ENCODE data around the gene PBX4. TPM values are rescaled to one million over a fixed set of nuclear protein-coding genes. Genes with fewer than 3 reads are reported as not detected.

PBX4 gene
- total RNA-seq, 3 donors from 2014 or later: 8.9 to 12.1 (median 9.2) TPM

GRCh38 chr19:19520989-19521388, 97.5 kb downstream of the PBX4 start:
- Mint-ChIP-seq H3K9me3 (no peaks in the 10 kb centered on the region), H3K27me3 (ENCODE audit: low read depth) (no peaks in the 10 kb centered on the region), H3K4me1 (ENCODE audit: low read depth) (peaks cover 35% of the 10 kb centered on the region), H3K4me3 (no peak overlapping the region), H3K36me3 (ENCODE audit: insufficient read depth) (peaks cover 17% of the 10 kb centered on the region)
- ATAC-seq: no peak
- DNase-seq: no peak

- Mint-ChIP-seq H3K36me3 (ENCODE audit: insufficient read depth) (peaks cover 13% of the 10 kb centered on the region), H3K27me3 (ENCODE audit: low read depth) (no peaks in the 10 kb centered on the region), H3K9me3 (no peaks in the 10 kb centered on the region), H3K4me3 (peak overlapping the region; percentile 92), H3K4me1 (ENCODE audit: low read depth) (peaks cover 29% of the 10 kb centered on the region)
- DNase-seq (no peak), ATAC-seq (no peak)
Measured at GRCh38 chr19:19517235-19517619, 101.3 kb downstream of the PBX4 start.

- DNase-seq: peak; percentile 92
- peak within 1 kb of the TSS; percentile 92 for H3K4me3 Mint-ChIP-seq
- peaks cover 11% of the 10 kb centered on the region for H3K36me3 Mint-ChIP-seq (ENCODE audit: insufficient read depth)
- H3K27me3 Mint-ChIP-seq (ENCODE audit: low read depth): no peaks in the 10 kb centered on the region
- peaks cover 27% of the 10 kb centered on the region for H3K4me1 Mint-ChIP-seq (ENCODE audit: low read depth)
- ATAC-seq: peak; percentile 92 to 93
- H3K9me3 Mint-ChIP-seq: no peaks in the 10 kb centered on the region
Measured at GRCh38 chr19:19515642-19516519, 102.6 kb downstream of the PBX4 start, which contains the start of gene NDUFA13. NDUFA13 (plus strand) TSS chr19:19516225; CDS start chr19:19516239, 14 bp downstream.

- peaks cover 20% of the 10 kb centered on the region for H3K4me1 Mint-ChIP-seq (ENCODE audit: low read depth)
- no peaks in the 10 kb centered on the region for H3K9me3 Mint-ChIP-seq
- H3K4me3 Mint-ChIP-seq: peak within 1 kb of the TSS; percentile 92
- DNase-seq (no peak), ATAC-seq (no peak)
- no peaks in the 10 kb centered on the region for H3K27me3 Mint-ChIP-seq (ENCODE audit: low read depth)
- H3K36me3 Mint-ChIP-seq (ENCODE audit: insufficient read depth): peaks cover 6% of the 10 kb centered on the region
Measured at GRCh38 chr19:19514881-19515641, 103.4 kb downstream of the PBX4 start, which contains the start of gene TSSK6. TSSK6 (minus strand) TSS chr19:19515548; CDS start chr19:19515427, 121 bp downstream.

- DNase-seq: no peak
- Mint-ChIP-seq H3K9me3 (no peaks in the 10 kb centered on the region), H3K4me3 (peak overlapping the region; percentile 31), H3K27me3 (ENCODE audit: low read depth) (no peaks in the 10 kb centered on the region), H3K4me1 (ENCODE audit: low read depth) (peaks cover 14% of the 10 kb centered on the region), H3K36me3 (ENCODE audit: insufficient read depth) (peaks cover 2% of the 10 kb centered on the region)
- no peak for ATAC-seq
Measured at GRCh38 chr19:19514215-19514657, 104.3 kb downstream of the PBX4 start.

GRCh38 chr19:19513682-19514081, 104.8 kb downstream of the PBX4 start:
- no peaks in the 10 kb centered on the region for H3K9me3 Mint-ChIP-seq
- H3K36me3 Mint-ChIP-seq (ENCODE audit: insufficient read depth): no peaks in the 10 kb centered on the region
- no peaks in the 10 kb centered on the region for H3K27me3 Mint-ChIP-seq (ENCODE audit: low read depth)
- H3K4me3 Mint-ChIP-seq: no peak overlapping the region
- H3K4me1 Mint-ChIP-seq (ENCODE audit: low read depth): peaks cover 12% of the 10 kb centered on the region
- ATAC-seq (no peak), DNase-seq (no peak)

Other genes starting within 250 kb of the PBX4 start
- 100 to 1,000 TPM; 187 to 240 (median 205) TPM for gene GATAD2A, start 213.0 kb downstream of the PBX4 start, total RNA-seq
- 1 to 10 TPM; 3.6 to 3.8 (median 3.8) TPM for gene TSSK6, start 103.1 kb downstream of the PBX4 start, total RNA-seq
- gene NDUFA13, start 102.5 kb downstream of the PBX4 start, total RNA-seq: 100 to 1,000 TPM; 431 to 445 (median 436) TPM
- 10 to 100 TPM; 10.6 to 13.7 (median 13.4) TPM for gene YJEFN3, start 89.8 kb downstream of the PBX4 start, total RNA-seq
- under 1 TPM; 0.13 to 0.19 (median 0.18) TPM for gene CILP2, start 80.4 kb downstream of the PBX4 start, total RNA-seq
- gene LPAR2, start 9.5 kb upstream of the PBX4 start, total RNA-seq: 10 to 100 TPM in 2 of 3 donors, 1 to 10 TPM in 1; 9.4 to 15.1 (median 14.7) TPM
- gene GMIP, start 25.0 kb upstream of the PBX4 start, total RNA-seq: 10 to 100 TPM; 38.7 to 43.4 (median 42.1) TPM
- gene ATP13A1, start 45.0 kb upstream of the PBX4 start, total RNA-seq: 100 to 1,000 TPM; 101 to 108 (median 102) TPM
- gene ZNF101, start 50.2 kb upstream of the PBX4 start, total RNA-seq: 10 to 100 TPM; 29.2 to 33.2 (median 29.4) TPM
- gene ZNF14, start 114.4 kb upstream of the PBX4 start, total RNA-seq: 1 to 10 TPM; 2.6 to 4.1 (median 3.4) TPM
- 10 to 100 TPM; 11.6 to 17.0 (median 16.6) TPM for gene ZNF506, start 203.1 kb upstream of the PBX4 start, total RNA-seq
- 1 to 10 TPM; 3.2 to 4.7 (median 4.4) TPM for gene ZNF253, start 247.2 kb upstream of the PBX4 start, total RNA-seq

Data from activated T-cell treated with anti-CD3 and anti-CD28 coated beads, Interleukin-2, amount 50 U/mL, for 4 hours (primary cell).